Colonic mucosa (tissue), 4 donors: ENCODE measurements around the gene RPTN. TPM values are rescaled to one million over a fixed set of nuclear protein-coding genes. Genes with fewer than 3 reads are reported as not detected.

Experiments used
- DNase-seq: peaks from one replicate; pipeline ENCODE4 v3.0.0-alpha.2; 2020
- H3K27ac ChIP-seq: fragments of 200-600 bp; one replicate; pipeline ENCODE4 v1.8.0; 2021
- H3K27me3 ChIP-seq: fragments of 200-600 bp; one replicate; pipeline ENCODE4 v1.8.0; 2021
- H3K36me3 ChIP-seq: fragments of 200-600 bp; one replicate; pipeline ENCODE4 v1.8.0; 2021
- H3K4me1 ChIP-seq: fragments of 200-600 bp; one replicate; pipeline ENCODE4 v1.8.0; 2021; ENCODE audit warnings: mild to moderate bottlenecking
- H3K4me3 ChIP-seq: fragments of 200-600 bp; one replicate; pipeline ENCODE4 v1.8.0; 2021
- H3K9ac ChIP-seq, 2 donors: one replicate each; pipeline ENCODE4 v1.7.0; 2013; ENCODE audit warnings: control low read depth in 2 of 2, low read depth in 2 of 2, low read length in 2 of 2
- H3K9me3 ChIP-seq: fragments of 200-600 bp; one replicate; pipeline ENCODE4 v1.8.0; 2021
- intact Hi-C: fragments of 100-400 bp; cut with DNase I; formaldehyde crosslinking; loops from one replicate; pipeline ENCODE4 v1.14.1; 2022
- total RNA-seq, 2 donors: library from RNA; stranded (reverse); fragmentation: NEBNext Ultra II Directional in 1 of 2; extraction: Animal tissue kit (Norgen Biotek cat#: 25700) in 1 of 2; gene quantifications; one replicate each; pipeline ENCODE4 v1.2.1, GENCODE V29; 2021
- TF ChIP-seq, protein P1 (sequence below): fragments of 200-600 bp; IDR thresholded peaks from one replicate; pipeline ENCODE4 v1.8.0; 2022; ENCODE audit warnings: antibody characterized with exemption, mild to moderate bottlenecking
- donor health status: healthy.
- donor health status: DM: no; HTN: no; CAD: no.
- donor health status: DM: no; HTN: no; CAD: no.

Gene RPTN, protein sequence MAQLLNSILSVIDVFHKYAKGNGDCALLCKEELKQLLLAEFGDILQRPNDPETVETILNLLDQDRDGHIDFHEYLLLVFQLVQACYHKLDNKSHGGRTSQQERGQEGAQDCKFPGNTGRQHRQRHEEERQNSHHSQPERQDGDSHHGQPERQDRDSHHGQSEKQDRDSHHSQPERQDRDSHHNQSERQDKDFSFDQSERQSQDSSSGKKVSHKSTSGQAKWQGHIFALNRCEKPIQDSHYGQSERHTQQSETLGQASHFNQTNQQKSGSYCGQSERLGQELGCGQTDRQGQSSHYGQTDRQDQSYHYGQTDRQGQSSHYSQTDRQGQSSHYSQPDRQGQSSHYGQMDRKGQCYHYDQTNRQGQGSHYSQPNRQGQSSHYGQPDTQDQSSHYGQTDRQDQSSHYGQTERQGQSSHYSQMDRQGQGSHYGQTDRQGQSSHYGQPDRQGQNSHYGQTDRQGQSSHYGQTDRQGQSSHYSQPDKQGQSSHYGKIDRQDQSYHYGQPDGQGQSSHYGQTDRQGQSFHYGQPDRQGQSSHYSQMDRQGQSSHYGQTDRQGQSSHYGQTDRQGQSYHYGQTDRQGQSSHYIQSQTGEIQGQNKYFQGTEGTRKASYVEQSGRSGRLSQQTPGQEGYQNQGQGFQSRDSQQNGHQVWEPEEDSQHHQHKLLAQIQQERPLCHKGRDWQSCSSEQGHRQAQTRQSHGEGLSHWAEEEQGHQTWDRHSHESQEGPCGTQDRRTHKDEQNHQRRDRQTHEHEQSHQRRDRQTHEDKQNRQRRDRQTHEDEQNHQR
- total RNA-seq, result not detected

DNA sequence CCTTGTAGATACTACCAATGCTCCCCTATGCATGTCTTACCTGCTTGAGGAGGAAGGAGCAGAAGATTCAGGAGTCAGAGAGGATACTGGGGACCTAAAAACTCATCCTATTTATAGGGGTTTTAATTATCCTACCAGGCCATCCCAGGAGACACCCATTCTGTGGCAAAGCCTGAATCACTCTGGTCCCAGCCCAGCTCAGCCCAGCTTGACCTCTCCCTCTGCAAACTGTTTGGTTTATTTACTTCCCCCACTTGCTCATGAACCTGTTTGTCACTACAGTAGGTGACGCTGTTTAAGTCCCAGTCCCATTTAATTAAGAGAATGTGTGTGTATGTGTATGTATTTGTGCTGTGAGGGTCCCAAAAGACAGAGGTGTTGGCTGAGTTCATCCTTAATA lies at the start of gene RPTN:
TSS of gene RPTN (minus strand) at position 85 of the 400 bp plus-strand sequence. CDS start 1,339 bp downstream, outside the sequence.
- Histone ChIP-seq H3K4me3 (no peak within 1 kb of the TSS), H3K27ac (no peak within 1 kb of the TSS), H3K9me3 (no peaks in the 10 kb centered on the region), H3K27me3 (no peaks in the 10 kb centered on the region), H3K4me1 (no peaks in the 10 kb centered on the region), H3K9ac (no peak within 1 kb of the TSS), H3K36me3 (no peaks in the 10 kb centered on the region)
- DNase-seq, result no peak
- TF ChIP-seq, protein P1, sequence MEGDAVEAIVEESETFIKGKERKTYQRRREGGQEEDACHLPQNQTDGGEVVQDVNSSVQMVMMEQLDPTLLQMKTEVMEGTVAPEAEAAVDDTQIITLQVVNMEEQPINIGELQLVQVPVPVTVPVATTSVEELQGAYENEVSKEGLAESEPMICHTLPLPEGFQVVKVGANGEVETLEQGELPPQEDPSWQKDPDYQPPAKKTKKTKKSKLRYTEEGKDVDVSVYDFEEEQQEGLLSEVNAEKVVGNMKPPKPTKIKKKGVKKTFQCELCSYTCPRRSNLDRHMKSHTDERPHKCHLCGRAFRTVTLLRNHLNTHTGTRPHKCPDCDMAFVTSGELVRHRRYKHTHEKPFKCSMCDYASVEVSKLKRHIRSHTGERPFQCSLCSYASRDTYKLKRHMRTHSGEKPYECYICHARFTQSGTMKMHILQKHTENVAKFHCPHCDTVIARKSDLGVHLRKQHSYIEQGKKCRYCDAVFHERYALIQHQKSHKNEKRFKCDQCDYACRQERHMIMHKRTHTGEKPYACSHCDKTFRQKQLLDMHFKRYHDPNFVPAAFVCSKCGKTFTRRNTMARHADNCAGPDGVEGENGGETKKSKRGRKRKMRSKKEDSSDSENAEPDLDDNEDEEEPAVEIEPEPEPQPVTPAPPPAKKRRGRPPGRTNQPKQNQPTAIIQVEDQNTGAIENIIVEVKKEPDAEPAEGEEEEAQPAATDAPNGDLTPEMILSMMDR, result no peak
- intact Hi-C loops, result no loop called here

DNA sequence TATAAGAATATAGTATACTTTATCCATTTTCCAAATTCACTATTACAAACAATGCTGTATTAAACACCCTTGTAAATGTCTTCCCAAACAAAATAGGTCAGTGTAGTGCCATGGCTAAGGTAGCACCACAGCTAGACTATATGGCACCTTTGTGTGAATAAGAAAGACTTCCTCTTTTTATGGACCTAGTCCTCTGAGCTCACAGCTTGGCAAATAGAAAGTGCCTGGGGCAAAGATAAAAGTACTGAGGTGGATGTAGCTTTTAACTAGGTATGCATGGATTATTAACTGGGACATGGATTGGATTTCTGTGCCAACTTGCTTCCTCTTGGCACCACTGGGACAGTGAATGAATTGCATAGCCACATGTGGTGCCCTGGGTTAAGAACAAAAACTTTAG lies 40.0 kb upstream of the RPTN start:
- TF ChIP-seq, protein P1, result no peak
- intact Hi-C loops, result no loop called here
- no peak overlapping the region for H3K4me3 ChIP-seq
- H3K27me3 ChIP-seq, result no peaks in the 10 kb centered on the region
- no peaks in the 10 kb centered on the region for H3K9me3 ChIP-seq
- H3K9ac ChIP-seq, result no peak overlapping the region
- no peak overlapping the region for H3K27ac ChIP-seq
- DNase-seq, result no peak
- H3K36me3 ChIP-seq, result no peaks in the 10 kb centered on the region
- H3K4me1 ChIP-seq, result no peaks in the 10 kb centered on the region

DNA sequence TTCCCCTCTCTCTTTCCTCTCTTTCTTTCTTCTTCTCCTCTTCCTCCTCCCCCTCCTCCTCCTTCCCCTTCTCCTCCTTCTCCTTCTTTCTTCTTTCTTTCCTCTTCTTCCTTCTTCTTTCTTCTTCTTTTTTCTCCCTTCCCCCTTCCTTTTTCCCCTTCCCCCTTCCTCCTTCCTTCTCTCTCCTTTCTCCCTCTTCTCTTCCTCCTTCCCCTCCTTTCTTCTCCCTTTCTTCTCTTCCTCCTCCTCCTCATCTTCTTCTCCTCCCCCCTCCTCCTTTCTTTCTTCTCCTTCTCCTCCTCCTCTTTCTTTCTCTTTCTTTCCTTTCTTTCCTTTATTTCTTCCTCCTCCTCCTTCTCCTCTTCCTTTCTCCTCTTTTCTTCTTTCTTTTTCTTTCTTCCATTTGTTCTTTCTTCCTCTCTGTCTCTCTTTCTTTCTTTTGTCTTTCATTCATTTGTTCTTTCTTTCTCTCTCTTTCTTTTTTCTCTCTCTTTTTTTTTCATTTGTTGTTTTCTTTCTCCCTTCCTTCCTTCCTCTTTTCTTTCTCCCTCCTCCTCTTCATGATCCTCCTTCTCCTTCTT lies 38.4 kb upstream of the RPTN start:
- Histone ChIP-seq H3K4me1 (no peaks in the 10 kb centered on the region), H3K9ac (no peak overlapping the region)

DNA sequence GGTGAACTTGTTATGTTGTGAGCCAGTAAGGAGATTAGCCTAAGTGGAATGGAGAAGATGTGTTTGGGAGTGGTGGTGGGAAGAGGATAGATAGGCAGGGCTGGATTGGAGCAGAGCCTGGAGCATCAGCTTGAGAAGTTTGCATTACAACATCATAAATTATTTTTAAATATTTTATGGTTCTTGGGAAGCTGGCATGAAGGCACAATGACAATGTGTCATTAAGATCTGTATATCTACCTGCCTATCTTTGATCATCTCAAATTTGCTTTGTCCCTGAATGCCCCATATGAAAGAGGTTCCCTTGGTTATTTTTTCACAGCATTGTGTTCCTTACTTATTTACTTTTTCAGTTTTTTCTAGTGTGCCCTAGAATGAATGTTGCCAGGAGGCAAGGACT lies 32.7 kb upstream of the RPTN start:
- TF ChIP-seq, protein P1, result no peak
- Histone ChIP-seq H3K36me3 (no peaks in the 10 kb centered on the region), H3K9me3 (no peaks in the 10 kb centered on the region), H3K4me3 (no peak overlapping the region), H3K27me3 (peaks cover 9% of the 10 kb centered on the region), H3K9ac (no peak overlapping the region), H3K4me1 (no peaks in the 10 kb centered on the region), H3K27ac (no peak overlapping the region)
- DNase-seq, result no peak
- intact Hi-C loops, result no loop called here

More for the DNA sequence above, 38.4 kb upstream of the RPTN start:
- H3K36me3 ChIP-seq, result no peaks in the 10 kb centered on the region
- no peaks in the 10 kb centered on the region for H3K9me3 ChIP-seq
- H3K27ac ChIP-seq, result no peak overlapping the region
- intact Hi-C loops, result no loop called here
- TF ChIP-seq, protein P1, result no peak
- H3K4me3 ChIP-seq, result no peak overlapping the region
- no peaks in the 10 kb centered on the region for H3K27me3 ChIP-seq
- no peak for DNase-seq

DNA sequence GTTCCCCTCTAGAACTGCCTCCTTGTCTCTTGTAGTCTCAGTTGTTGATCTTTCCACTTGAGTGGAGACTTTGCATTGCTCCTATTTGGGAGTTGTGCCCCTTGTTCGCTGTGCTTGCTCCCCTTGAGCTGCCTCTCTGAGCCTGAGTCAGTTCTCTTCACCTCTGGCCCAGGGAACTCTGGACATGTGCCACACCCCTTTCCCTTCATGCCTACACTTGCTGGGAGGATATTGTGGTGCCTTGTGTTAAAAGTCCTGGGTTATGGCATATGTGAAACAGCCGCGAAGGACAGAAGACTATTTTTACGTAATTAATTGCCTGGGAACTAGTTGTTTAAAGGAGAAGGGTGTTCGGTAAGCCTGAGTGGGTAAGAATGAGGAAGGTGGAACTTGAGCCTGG lies 32.2 kb upstream of the RPTN start:
- Histone ChIP-seq H3K27ac (no peak overlapping the region), H3K36me3 (no peaks in the 10 kb centered on the region), H3K4me1 (no peaks in the 10 kb centered on the region), H3K4me3 (no peak overlapping the region), H3K9ac (no peak overlapping the region), H3K27me3 (peaks cover 9% of the 10 kb centered on the region), H3K9me3 (no peaks in the 10 kb centered on the region)
- TF ChIP-seq, protein P1, result no peak
- no peak for DNase-seq
- intact Hi-C loops, result no loop called here
